ENCODE data around the gene COL9A1.

Gene COL9A1

GRCh38 chr6:70198785-70199184 lies 104.1 kb downstream of the COL9A1 start:
- no peak overlapping the region for H3K4me3 ChIP-seq (ENCODE audit: low read length)
- TF ChIP-seq CTCF (conservative IDR thresholded peaks at IDR 0.05; ENCODE audit: low read depth, low read length) = no peak
- DNase-seq (ENCODE audit: low read depth) = no peak

GRCh38 chr6:70196531-70196930 lies 106.4 kb downstream of the COL9A1 start:
- H3K4me3 ChIP-seq (ENCODE audit: low read length) = no peak overlapping the region
- no peak for DNase-seq (ENCODE audit: low read depth)
- TF ChIP-seq CTCF (conservative IDR thresholded peaks at IDR 0.05; ENCODE audit: low read depth, low read length) = no peak

GRCh38 chr6:70194421-70194820 lies 108.5 kb downstream of the COL9A1 start:
- H3K4me3 ChIP-seq (ENCODE audit: low read length) = no peak overlapping the region
- no peak for DNase-seq (ENCODE audit: low read depth)
- no peak for TF ChIP-seq CTCF (conservative IDR thresholded peaks at IDR 0.05; ENCODE audit: low read depth, low read length)

- no peak for TF ChIP-seq CTCF (conservative IDR thresholded peaks at IDR 0.05; ENCODE audit: low read depth, low read length)
- no peak overlapping the region for H3K4me3 ChIP-seq (ENCODE audit: low read length)
These were observed 114.7 kb downstream of the COL9A1 start for GRCh38 chr6:70188202-70188601.

GRCh38 chr6:70186461-70186860 lies 116.4 kb downstream of the COL9A1 start:
- H3K4me3 ChIP-seq (ENCODE audit: low read length) = no peak overlapping the region
- no peak for DNase-seq (ENCODE audit: low read depth)
- TF ChIP-seq CTCF (conservative IDR thresholded peaks at IDR 0.05; ENCODE audit: low read depth, low read length) = no peak

More at GRCh38 chr6:70188202-70188601, 114.7 kb downstream of the COL9A1 start:
- no peak for DNase-seq (ENCODE audit: low read depth)

GRCh38 chr6:70184723-70185122 lies 118.2 kb downstream of the COL9A1 start:
- DNase-seq (ENCODE audit: low read depth) = no peak
- TF ChIP-seq CTCF (conservative IDR thresholded peaks at IDR 0.05; ENCODE audit: low read depth, low read length) = no peak
- no peak overlapping the region for H3K4me3 ChIP-seq (ENCODE audit: low read length)

- TF ChIP-seq CTCF (conservative IDR thresholded peaks at IDR 0.05; ENCODE audit: low read depth, low read length) = no peak
- DNase-seq (ENCODE audit: low read depth) = no peak
- no peak overlapping the region for H3K4me3 ChIP-seq (ENCODE audit: low read length)
These were observed 119.3 kb downstream of the COL9A1 start for GRCh38 chr6:70183538-70183937.
